ENCODE results near the gene ELP2. TPM values are rescaled to one million over a fixed set of nuclear protein-coding genes. Genes with fewer than 3 reads are reported as not detected.

ELP2 gene
- total and polyA plus RNA-seq, 4 experiments from 2014 or later, result 76.3 to 143 (median 110) TPM

GRCh38 chr18:36153771-36154170, 24.1 kb downstream of the ELP2 start:
- H3K4me1 ChIP-seq (ENCODE audit: insufficient read depth, low read length), result no peaks in the 10 kb centered on the region
- H3K36me3 ChIP-seq (ENCODE audit: insufficient read depth, low read length), result peaks cover 60% of the 10 kb centered on the region
- ChIA-PET POLR2A (ENCODE audit: partially characterized antibody) (no interaction called here), CTCF (ENCODE audit: partially characterized antibody) (no interaction called here)
- no peaks in the 10 kb centered on the region for H3K9me3 ChIP-seq (ENCODE audit: control insufficient read depth in 1 of 2, low read length in 2 of 2)
- no peaks in the 10 kb centered on the region for H3K27me3 ChIP-seq (ENCODE audit: insufficient read depth, low read length)
- no peak overlapping the region for H3K27ac Mint-ChIP-seq
- H3K4me3 Mint-ChIP-seq, result no peak overlapping the region
- no peak overlapping the region for H3K4me3 ChIP-seq (ENCODE audit: low read length in 2 of 2)
- no peak overlapping the region for H3K27ac ChIP-seq (ENCODE audit: low read depth, low read length)
- intact Hi-C loops (cut with micrococcal nuclease), result no loop called here
- no peaks in the 10 kb centered on the region for H3K27me3 Mint-ChIP-seq
- peaks cover 54 to 85% of the 10 kb centered on the region in 2 donors for H3K36me3 Mint-ChIP-seq
- peaks cover 0 to 3% (median 0%) of the 10 kb centered on the region in 8 donors for H3K9me3 Mint-ChIP-seq
- peaks cover 9 to 33% (median 19%) of the 10 kb centered on the region in 4 donors for H3K4me1 Mint-ChIP-seq
- DNase-seq, result no peak

GRCh38 chr18:36155851-36156757, 26.4 kb downstream of the ELP2 start:
- H3K9me3 Mint-ChIP-seq, result peaks cover 0 to 1% (median 0%) of the 10 kb centered on the region in 8 donors
- peaks cover 55 to 80% of the 10 kb centered on the region in 2 donors for H3K36me3 Mint-ChIP-seq
- Histone ChIP-seq H3K4me1 (ENCODE audit: insufficient read depth, low read length) (no peaks in the 10 kb centered on the region), H3K27me3 (ENCODE audit: insufficient read depth, low read length) (no peaks in the 10 kb centered on the region), H3K4me3 (ENCODE audit: low read length in 2 of 2) (no peak overlapping the region), H3K9me3 (ENCODE audit: control insufficient read depth in 1 of 2, low read length in 2 of 2) (no peaks in the 10 kb centered on the region), H3K36me3 (ENCODE audit: insufficient read depth, low read length) (peaks cover 62% of the 10 kb centered on the region), H3K27ac (ENCODE audit: low read depth, low read length) (no peak overlapping the region)
- no peak for DNase-seq
- ChIA-PET CTCF (ENCODE audit: partially characterized antibody) (interaction anchor here (0.7 to 2.2 kb wide), 4 partner anchors 8 to 129 kb away, joined by 3 to 8 read pairs (median 4); no protein-coding TSS in a partner anchor), POLR2A (ENCODE audit: partially characterized antibody) (interaction anchor here (0.9 kb wide), 1 partner anchor 28 kb away, joined by 3 read pairs; no protein-coding TSS in a partner anchor)
- peak overlapping the region in 1 of 7 donors; percentile 57 for H3K27ac Mint-ChIP-seq
- H3K4me3 Mint-ChIP-seq, result no peak overlapping the region
- H3K4me1 Mint-ChIP-seq, result peaks cover 13 to 45% (median 22%) of the 10 kb centered on the region in 4 donors
- intact Hi-C loops (cut with micrococcal nuclease), result no loop called here
- H3K27me3 Mint-ChIP-seq, result no peaks in the 10 kb centered on the region

GRCh38 chr18:36157441-36157840, 27.7 kb downstream of the ELP2 start:
- H3K36me3 Mint-ChIP-seq, result peaks cover 59 to 83% of the 10 kb centered on the region in 2 donors

GRCh38 chr18:36158266-36158867, 28.7 kb downstream of the ELP2 start:
- peaks cover 0 to 1% (median 0%) of the 10 kb centered on the region in 8 donors for H3K9me3 Mint-ChIP-seq
- H3K27me3 Mint-ChIP-seq, result no peaks in the 10 kb centered on the region
- peak overlapping the region in 3 of 7 donors; percentile 20 to 62 (median 53) for H3K27ac Mint-ChIP-seq
- H3K27ac ChIP-seq (ENCODE audit: low read depth, low read length), result no peak overlapping the region
- ChIA-PET POLR2A (ENCODE audit: partially characterized antibody) (no interaction called here), CTCF (ENCODE audit: partially characterized antibody) (interaction anchor here (0.7 to 2.6 kb wide), 2 partner anchors 11 to 15 kb away, joined by 3 to 8 read pairs; no protein-coding TSS in a partner anchor)
- H3K4me1 ChIP-seq (ENCODE audit: insufficient read depth, low read length), result no peaks in the 10 kb centered on the region
- peaks cover 56% of the 10 kb centered on the region for H3K36me3 ChIP-seq (ENCODE audit: insufficient read depth, low read length)
- no peaks in the 10 kb centered on the region for H3K9me3 ChIP-seq (ENCODE audit: control insufficient read depth in 1 of 2, low read length in 2 of 2)
- intact Hi-C loops (cut with micrococcal nuclease), result no loop called here
- no peaks in the 10 kb centered on the region for H3K27me3 ChIP-seq (ENCODE audit: insufficient read depth, low read length)
- peaks cover 55 to 81% of the 10 kb centered on the region in 2 donors for H3K36me3 Mint-ChIP-seq
- H3K4me3 ChIP-seq (ENCODE audit: low read length in 2 of 2), result no peak overlapping the region
- no peak overlapping the region for H3K4me3 Mint-ChIP-seq
- no peak for DNase-seq
- H3K4me1 Mint-ChIP-seq, result peaks cover 13 to 33% (median 29%) of the 10 kb centered on the region in 4 donors

More at GRCh38 chr18:36157441-36157840, 27.7 kb downstream of the ELP2 start:
- Mint-ChIP-seq H3K27me3 (no peaks in the 10 kb centered on the region), H3K4me3 (peak overlapping the region in 1 of 8 donors; percentile 24), H3K9me3 (peaks cover 0 to 1% (median 0%) of the 10 kb centered on the region in 8 donors), H3K27ac (peak overlapping the region in 2 of 7 donors; percentile 16 to 57), H3K4me1 (peaks cover 13 to 43% (median 28%) of the 10 kb centered on the region in 4 donors)
- H3K36me3 ChIP-seq (ENCODE audit: insufficient read depth, low read length), result peaks cover 66% of the 10 kb centered on the region
- no peak for DNase-seq
- H3K27ac ChIP-seq (ENCODE audit: low read depth, low read length), result no peak overlapping the region
- POLR2A ChIA-PET (ENCODE audit: partially characterized antibody), result no interaction called here
- intact Hi-C loops (cut with micrococcal nuclease), result no loop called here
- no peaks in the 10 kb centered on the region for H3K4me1 ChIP-seq (ENCODE audit: insufficient read depth, low read length)
- H3K4me3 ChIP-seq (ENCODE audit: low read length in 2 of 2), result no peak overlapping the region
- H3K27me3 ChIP-seq (ENCODE audit: insufficient read depth, low read length), result no peaks in the 10 kb centered on the region
- CTCF ChIA-PET (ENCODE audit: partially characterized antibody), result interaction anchor here (2.2 to 2.6 kb wide), 2 partner anchors 15 to 127 kb away, joined by 8 read pairs; no protein-coding TSS in a partner anchor
- no peaks in the 10 kb centered on the region for H3K9me3 ChIP-seq (ENCODE audit: control insufficient read depth in 1 of 2, low read length in 2 of 2)

- Mint-ChIP-seq H3K27me3 (no peaks in the 10 kb centered on the region), H3K4me3 (no peak overlapping the region), H3K27ac (peak overlapping the region in 5 of 7 donors; percentile 10 to 81 (median 43)), H3K36me3 (peaks cover 62 to 84% of the 10 kb centered on the region in 2 donors), H3K9me3 (peaks cover 0 to 1% (median 0%) of the 10 kb centered on the region in 8 donors), H3K4me1 (peaks cover 12 to 33% (median 28%) of the 10 kb centered on the region in 4 donors)
- CTCF ChIA-PET (ENCODE audit: partially characterized antibody), result no interaction called here
- POLR2A ChIA-PET (ENCODE audit: partially characterized antibody), result interaction anchor here (0.6 kb wide), 1 partner anchor 786 kb away, joined by 4 read pairs; no protein-coding TSS in a partner anchor
- Histone ChIP-seq H3K27me3 (ENCODE audit: insufficient read depth, low read length) (no peaks in the 10 kb centered on the region), H3K9me3 (ENCODE audit: control insufficient read depth in 1 of 2, low read length in 2 of 2) (no peaks in the 10 kb centered on the region), H3K4me3 (ENCODE audit: low read length in 2 of 2) (no peak overlapping the region), H3K4me1 (ENCODE audit: insufficient read depth, low read length) (no peaks in the 10 kb centered on the region), H3K27ac (ENCODE audit: low read depth, low read length) (no peak overlapping the region), H3K36me3 (ENCODE audit: insufficient read depth, low read length) (peaks cover 55% of the 10 kb centered on the region)
- DNase-seq, result no peak
- intact Hi-C loops (cut with micrococcal nuclease), result no loop called here
Observed at GRCh38 chr18:36160959-36161371, 31.3 kb downstream of the ELP2 start.

- peaks cover 47% of the 10 kb centered on the region for H3K36me3 ChIP-seq (ENCODE audit: insufficient read depth, low read length)
- H3K4me3 ChIP-seq (ENCODE audit: low read length in 2 of 2), result no peak overlapping the region
- H3K9me3 ChIP-seq (ENCODE audit: control insufficient read depth in 1 of 2, low read length in 2 of 2), result no peaks in the 10 kb centered on the region
- peaks cover 63 to 76% of the 10 kb centered on the region in 2 donors for H3K36me3 Mint-ChIP-seq
- CTCF ChIA-PET (ENCODE audit: partially characterized antibody), result no interaction called here
- H3K27ac ChIP-seq (ENCODE audit: low read depth, low read length), result no peak overlapping the region
- peaks cover 7 to 20% (median 17%) of the 10 kb centered on the region in 4 donors for H3K4me1 Mint-ChIP-seq
- H3K27ac Mint-ChIP-seq, result peak overlapping the region in 1 of 7 donors; percentile 23
- POLR2A ChIA-PET (ENCODE audit: partially characterized antibody), result no interaction called here
- no peaks in the 10 kb centered on the region for H3K27me3 Mint-ChIP-seq
- H3K4me1 ChIP-seq (ENCODE audit: insufficient read depth, low read length), result no peaks in the 10 kb centered on the region
- H3K4me3 Mint-ChIP-seq, result no peak overlapping the region
- no peak for DNase-seq
- peaks cover 0 to 1% (median 0%) of the 10 kb centered on the region in 8 donors for H3K9me3 Mint-ChIP-seq
- intact Hi-C loops (cut with micrococcal nuclease), result no loop called here
- H3K27me3 ChIP-seq (ENCODE audit: insufficient read depth, low read length), result no peaks in the 10 kb centered on the region
Observed at GRCh38 chr18:36162981-36163380, 33.3 kb downstream of the ELP2 start.
